Gastroesophageal sphincter (tissue), 4 donors: ENCODE measurements around the gene CORO6. TPM values are rescaled to one million over a fixed set of nuclear protein-coding genes. Genes with fewer than 3 reads are reported as not detected.

Experiments used
- ATAC-seq: fragments of 150-250 bp; one replicate; pipeline ENCODE4 v1.9.1; 2016; ENCODE audit warnings: mild to moderate bottlenecking, moderate library complexity
- H3K27ac ChIP-seq, 4 donors: fragments of 200-600 bp; sonication (generic) in 3 of 4; 1 replicate in 3 of 4; 2 replicates in 1 of 4; pipeline ENCODE4 v1.5.1; 2016 to 2019
- H3K27me3 ChIP-seq: fragments of 200-600 bp; sonication (generic); one replicate; pipeline ENCODE4 v1.5.1; 2019
- H3K36me3 ChIP-seq, 2 donors: fragments of 200-600 bp; sonication (generic); one replicate each; pipeline ENCODE4 v1.5.1; 2019; ENCODE audit warnings: control low read depth in 1 of 2
- H3K4me1 ChIP-seq, 3 donors: fragments of 200-600 bp; sonication (generic); 1 replicate in 2 of 3; 2 replicates in 1 of 3; pipeline ENCODE4 v1.5.1; 2016 to 2019; ENCODE audit warnings: control low read depth in 2 of 3
- H3K4me3 ChIP-seq, 2 donors: fragments of 200-600 bp; sonication (generic); one replicate each; pipeline ENCODE4 v1.5.1; 2019; ENCODE audit warnings: mild to moderate bottlenecking in 1 of 2, moderate library complexity in 1 of 2
- H3K9me3 ChIP-seq, 3 donors: fragments of 200-600 bp; sonication (generic); one replicate each; pipeline ENCODE4 v1.5.1; 2017 to 2019; ENCODE audit warnings: control low read depth in 2 of 3
- EP300 ChIP-seq: sonication (generic); formaldehyde crosslinking; IDR thresholded peaks from one replicate; pipeline ENCODE4 v1.6.1; 2017; ENCODE audit warnings: antibody characterized with exemption, mild to moderate bottlenecking
- POLR2A ChIP-seq, 2 donors: fragments of 450-650 bp; IDR thresholded peaks; one replicate each; pipeline ENCODE4 v1.6.1; 2017; ENCODE audit warnings: antibody characterized with exemption in 2 of 2, mild to moderate bottlenecking in 2 of 2, moderate library complexity in 1 of 2
- POLR2AphosphoS5 ChIP-seq: sonication (generic); formaldehyde crosslinking; IDR thresholded peaks from one replicate; pipeline ENCODE4 v1.6.1; 2017; ENCODE audit warnings: antibody characterized with exemption
- WGBS, 2 donors: methylation state at CpG; one replicate each; pipeline ENCODE4 v1.1.5; 2018; ENCODE audit warnings: low coverage in 1 of 2; 5-methylcytosine and 5-hydroxymethylcytosine counted together
- total RNA-seq, 4 donors: library from RNA; depleted of rRNA; stranded (reverse); fragments of >200 nt; gene quantifications; one replicate each; pipeline ENCODE4 v1.1.0, GENCODE V29; 2016
- TF ChIP-seq, protein P1 (sequence below), 4 experiments: fragments of 200-600 bp in 2 of 4; fragments of 450-650 bp in 2 of 4; sonication (generic) in 1 of 4; IDR thresholded peaks; one replicate each; pipeline ENCODE4 v1.5.1; 2017 to 2019; ENCODE audit warnings: antibody characterized with exemption in 4 of 4, mild to moderate bottlenecking in 2 of 4, moderate library complexity in 2 of 4

The CORO6 gene
- total RNA-seq, 4 donors from 2014 or later: 18.1 to 138 (median 39.4) TPM

DNA sequence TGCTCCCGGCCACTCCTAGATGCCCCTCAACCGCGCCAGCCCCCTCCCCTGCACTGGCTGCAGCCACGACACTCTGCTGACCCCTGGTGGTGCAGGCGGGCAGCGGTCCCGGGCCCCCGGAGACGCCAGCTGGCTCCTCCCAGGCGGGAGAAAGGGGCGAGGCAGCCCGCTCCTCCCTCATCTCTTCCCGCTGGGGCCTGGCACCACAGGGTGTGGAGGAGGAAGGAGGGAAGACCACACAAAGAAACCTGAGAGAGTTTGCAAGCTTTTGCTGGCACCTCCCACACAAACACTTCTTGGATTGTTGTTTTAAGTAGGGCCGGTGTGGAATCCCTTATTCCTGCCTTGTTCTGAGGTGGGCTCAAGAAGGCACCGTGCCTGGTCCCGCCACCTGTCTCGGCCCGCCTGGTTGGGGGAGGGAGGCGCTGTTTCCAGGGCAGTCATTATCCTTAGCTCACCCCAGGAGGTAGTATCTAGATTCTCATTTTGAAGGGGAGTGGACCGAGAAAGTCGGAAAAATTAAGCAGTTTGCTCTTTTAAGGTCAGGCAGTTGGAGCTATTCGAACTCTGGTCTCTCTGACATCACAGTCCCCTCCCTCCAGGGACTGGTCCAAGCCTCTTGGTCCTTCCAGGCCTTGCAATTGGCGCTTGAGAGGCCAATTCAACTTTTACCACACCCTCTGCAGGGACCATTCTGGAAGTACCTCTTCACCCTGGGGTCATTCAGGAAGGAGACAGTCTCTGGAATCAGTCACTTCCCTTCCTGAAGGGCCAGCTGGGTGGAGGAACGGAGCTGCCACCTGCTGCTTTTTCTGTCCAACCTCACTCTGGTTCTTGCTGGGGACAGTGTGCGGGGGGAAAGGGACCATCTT lies 30.7 kb downstream of the CORO6 start:
- ATAC-seq: peak; percentile 65
- peak overlapping the region; percentile 58 to 98 (median 90) for H3K27ac ChIP-seq
- TF ChIP-seq EP300: no peak
- TF ChIP-seq POLR2A (IDR thresholded peaks at IDR 0.05): no peak
- TF ChIP-seq, protein P1, sequence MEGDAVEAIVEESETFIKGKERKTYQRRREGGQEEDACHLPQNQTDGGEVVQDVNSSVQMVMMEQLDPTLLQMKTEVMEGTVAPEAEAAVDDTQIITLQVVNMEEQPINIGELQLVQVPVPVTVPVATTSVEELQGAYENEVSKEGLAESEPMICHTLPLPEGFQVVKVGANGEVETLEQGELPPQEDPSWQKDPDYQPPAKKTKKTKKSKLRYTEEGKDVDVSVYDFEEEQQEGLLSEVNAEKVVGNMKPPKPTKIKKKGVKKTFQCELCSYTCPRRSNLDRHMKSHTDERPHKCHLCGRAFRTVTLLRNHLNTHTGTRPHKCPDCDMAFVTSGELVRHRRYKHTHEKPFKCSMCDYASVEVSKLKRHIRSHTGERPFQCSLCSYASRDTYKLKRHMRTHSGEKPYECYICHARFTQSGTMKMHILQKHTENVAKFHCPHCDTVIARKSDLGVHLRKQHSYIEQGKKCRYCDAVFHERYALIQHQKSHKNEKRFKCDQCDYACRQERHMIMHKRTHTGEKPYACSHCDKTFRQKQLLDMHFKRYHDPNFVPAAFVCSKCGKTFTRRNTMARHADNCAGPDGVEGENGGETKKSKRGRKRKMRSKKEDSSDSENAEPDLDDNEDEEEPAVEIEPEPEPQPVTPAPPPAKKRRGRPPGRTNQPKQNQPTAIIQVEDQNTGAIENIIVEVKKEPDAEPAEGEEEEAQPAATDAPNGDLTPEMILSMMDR (IDR thresholded peaks at IDR 0.05): peak in 3 of 4 experiments; percentile 83 to 98 (median 90)
- TF ChIP-seq POLR2AphosphoS5: peak; percentile 36
- no peaks in the 10 kb centered on the region for H3K27me3 ChIP-seq
- peak overlapping the region in 1 of 2 donors; percentile 89 for H3K4me3 ChIP-seq
- H3K4me1 ChIP-seq: peaks cover 0 to 85% (median 58%) of the 10 kb centered on the region in 3 donors
- 8% methylated on average over 6 of the region's 25 CpGs for WGBS, 2 donors
- H3K9me3 ChIP-seq: no peaks in the 10 kb centered on the region
- no peaks in the 10 kb centered on the region for H3K36me3 ChIP-seq

DNA sequence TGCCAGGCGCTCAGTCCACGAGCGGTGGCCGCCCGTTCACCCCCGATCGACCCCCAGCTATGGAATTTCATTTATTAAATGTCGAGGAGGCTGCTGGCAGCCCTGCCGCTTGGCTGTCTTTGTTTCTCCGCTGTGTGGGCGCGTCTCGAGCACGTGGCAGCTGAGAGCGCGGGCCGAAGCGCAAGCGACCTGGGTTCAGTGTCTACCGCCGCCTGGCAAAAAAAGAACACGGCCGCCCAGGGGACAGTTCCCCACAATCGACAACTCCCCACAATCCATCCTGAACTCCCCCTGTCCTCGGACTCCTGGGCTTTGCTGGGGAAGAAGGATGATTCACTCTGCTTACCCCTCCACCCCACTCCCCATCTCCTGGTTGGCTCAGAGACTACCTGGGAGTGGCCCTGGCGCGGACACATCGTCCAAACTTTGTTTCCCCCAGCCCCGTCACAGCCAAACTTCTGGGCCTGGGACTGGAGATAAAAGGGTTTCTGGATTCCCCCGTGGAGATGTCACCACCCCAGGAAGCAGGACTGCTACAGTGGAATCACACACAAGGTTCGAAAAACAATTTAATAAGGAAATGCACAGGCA lies 31.5 kb downstream of the CORO6 start:
- TF ChIP-seq POLR2A (IDR thresholded peaks at IDR 0.05) (no peak), POLR2AphosphoS5 (peak; percentile 1), EP300 (no peak)
- TF ChIP-seq, protein P1 (IDR thresholded peaks at IDR 0.05): no peak
- Histone ChIP-seq H3K4me1 (peaks cover 0 to 86% (median 59%) of the 10 kb centered on the region in 3 donors), H3K4me3 (peak overlapping the region in 1 of 2 donors; percentile 89), H3K27me3 (no peaks in the 10 kb centered on the region), H3K27ac (peak overlapping the region; percentile 8 to 98 (median 90)), H3K9me3 (no peaks in the 10 kb centered on the region), H3K36me3 (no peaks in the 10 kb centered on the region)
- 5 to 10% methylated on average over 4 to 8 of the region's 31 CpGs for WGBS, 2 donors
- peak; percentile 21 for ATAC-seq

DNA sequence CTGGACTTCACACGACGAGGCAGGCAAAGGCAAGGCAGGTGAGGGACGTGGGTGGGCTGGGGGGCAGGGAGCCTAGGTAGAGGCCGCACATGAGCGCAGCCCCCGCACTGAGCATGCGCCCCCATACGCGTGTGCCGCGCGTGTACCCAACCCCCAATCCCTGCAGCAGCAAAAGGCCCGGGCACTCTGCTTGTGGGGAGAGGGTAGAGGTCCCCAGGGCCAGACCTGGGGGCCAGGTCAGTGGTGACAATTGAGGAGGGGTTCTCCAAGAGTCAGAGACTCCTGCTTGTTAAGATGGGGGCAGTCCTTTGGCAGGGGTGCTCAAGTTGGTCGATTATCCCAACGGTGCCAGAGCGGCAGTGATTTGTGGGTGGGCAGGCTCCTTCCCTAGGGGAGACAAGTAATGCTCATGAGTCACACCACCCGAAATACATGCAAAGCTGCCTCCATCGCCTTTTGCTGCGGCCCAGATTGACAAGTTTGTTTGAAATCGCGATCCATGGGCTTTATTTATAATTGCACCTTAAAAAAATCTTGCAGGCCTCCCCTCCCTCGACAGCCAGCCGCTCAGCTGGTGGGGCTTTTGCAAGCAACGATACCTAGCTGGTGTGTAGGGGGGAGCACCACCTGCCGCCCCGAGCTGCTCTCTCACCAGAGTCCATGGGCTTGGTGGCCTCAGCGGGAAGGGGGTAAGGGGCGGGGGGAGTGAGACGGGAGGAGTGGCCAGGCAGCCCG lies 32.1 kb downstream of the CORO6 start:
- Histone ChIP-seq H3K4me3 (peak overlapping the region in 1 of 2 donors; percentile 89), H3K27ac (peak overlapping the region; percentile 64 to 98 (median 90)), H3K9me3 (no peaks in the 10 kb centered on the region), H3K4me1 (peaks cover 0 to 86% (median 63%) of the 10 kb centered on the region in 3 donors), H3K27me3 (no peaks in the 10 kb centered on the region), H3K36me3 (no peaks in the 10 kb centered on the region)
- ATAC-seq: no peak
- TF ChIP-seq EP300 (no peak), POLR2A (IDR thresholded peaks at IDR 0.05) (no peak), POLR2AphosphoS5 (no peak)
- TF ChIP-seq, protein P1 (IDR thresholded peaks at IDR 0.05): no peak
- 12% methylated on average over 5 of the region's 30 CpGs; no CpG with 5 or more reads in 1 of the 2 donors for WGBS, 2 donors

DNA sequence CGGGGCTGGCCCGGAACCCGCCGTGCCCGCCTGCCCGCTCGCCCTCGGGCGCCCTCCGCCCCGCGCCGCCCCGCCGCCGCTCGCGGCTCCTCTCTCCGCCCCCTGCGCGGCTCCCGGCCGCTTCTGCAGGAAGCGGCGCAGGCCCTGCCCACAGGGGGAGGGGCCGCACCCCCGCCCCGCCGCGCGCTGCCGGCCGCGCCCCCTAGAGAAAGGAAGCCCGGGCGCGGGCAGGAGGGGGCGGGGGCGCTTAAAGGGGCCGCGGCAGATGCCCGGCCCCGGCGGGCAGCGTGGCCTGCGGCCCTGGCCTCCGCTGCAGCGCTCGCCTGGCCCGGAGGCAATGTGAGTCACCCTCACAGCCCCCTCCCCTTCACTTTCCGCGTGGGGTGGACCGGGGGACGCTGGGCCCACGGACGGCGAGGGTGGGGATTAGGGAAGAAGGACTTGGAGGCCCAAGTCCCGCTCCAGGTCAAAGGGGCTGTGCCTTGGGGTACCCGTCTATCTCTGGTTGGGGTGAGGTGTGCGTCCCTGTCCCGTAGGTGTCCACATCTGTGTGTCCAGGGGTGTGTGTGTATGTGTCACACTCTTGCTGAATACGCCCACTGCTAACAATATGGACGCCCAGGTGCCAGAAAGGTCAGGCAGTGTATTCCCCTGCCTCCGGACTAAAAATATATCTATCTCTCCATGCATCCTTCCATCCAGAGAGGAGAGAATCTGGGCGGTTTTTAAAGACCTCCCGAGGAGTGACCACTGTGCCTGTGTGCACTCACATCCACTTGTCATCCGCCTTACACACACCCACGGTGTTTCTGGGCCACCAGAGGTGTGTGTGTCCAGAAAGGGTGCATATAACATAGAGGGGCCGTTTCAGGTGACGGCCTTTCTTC lies 32.9 kb downstream of the CORO6 start, which contains the start of gene GIT1:
GIT1 (minus strand) TSS at position 125 of the 887 bp plus-strand sequence. CDS start 270 bp downstream, outside the sequence.
- H3K27me3 ChIP-seq: no peaks in the 10 kb centered on the region
- H3K4me1 ChIP-seq: peaks cover 0 to 87% (median 67%) of the 10 kb centered on the region in 3 donors
- 28% methylated on average over 4 of the region's 70 CpGs; no CpG with 5 or more reads in 1 of the 2 donors for WGBS, 2 donors
- H3K27ac ChIP-seq: peak within 1 kb of the TSS; percentile 64 to 98 (median 90)
- no peaks in the 10 kb centered on the region for H3K9me3 ChIP-seq
- H3K36me3 ChIP-seq: no peaks in the 10 kb centered on the region
- ATAC-seq: peak; percentile 87
- peak; percentile 35 to 60 for TF ChIP-seq POLR2A (IDR thresholded peaks at IDR 0.05)
- TF ChIP-seq POLR2AphosphoS5: no peak
- no peak for TF ChIP-seq EP300
- TF ChIP-seq, protein P1 (IDR thresholded peaks at IDR 0.05): peak in 3 of 4 experiments; percentile 2 to 32 (median 21)
- peak within 1 kb of the TSS; percentile 80 to 89 for H3K4me3 ChIP-seq
